GM23338 (cell line): ENCODE measurements around the gene TFF1.

Experiments
- CTCF ChIP-seq, 2 experiments: fragments of 200-600 bp in 1 of 2; sonication (generic) in 1 of 2; conservative IDR thresholded peaks; 2 replicates each; pipeline versions ENCODE4 v1.5.1 to v1.6.1; 2016 to 2017; ENCODE audit warnings: antibody characterized with exemption in 2 of 2, low read depth in 2 of 2, mild to moderate bottlenecking in 2 of 2, moderate library complexity in 1 of 2
- REST ChIP-seq: IDR thresholded peaks from one replicate; pipeline ENCODE4 v1.6.1; 2018; ENCODE audit warnings: antibody characterized with exemption; ENCODE audit not compliant: unreplicated experiment

- TF ChIP-seq CTCF (conservative IDR thresholded peaks at IDR 0.05; ENCODE audit: low read depth in 2 of 2) (no peak), REST (no peak)
These were observed 45.7 kb upstream of the TFF1 start for GRCh38 chr21:42411891-42412635.
